C4-2B (cell line): Measurements from ENCODE around the gene TREML4.

Source experiments
- ZFX ChIP-seq: fragments of 450-650 bp; IDR thresholded peaks from 2 replicates; pipeline ENCODE4 v1.6.1; 2017
- TF ChIP-seq, protein P1 (sequence below): fragments of 450-650 bp; conservative IDR thresholded peaks from 2 replicates; pipeline ENCODE4 v1.5.1; 2017; ENCODE audit warnings: mild to moderate bottlenecking

GRCh38 chr6:41186031-41186562 is 42.1 kb upstream of the TREML4 start:
- TF ChIP-seq, protein P1, sequence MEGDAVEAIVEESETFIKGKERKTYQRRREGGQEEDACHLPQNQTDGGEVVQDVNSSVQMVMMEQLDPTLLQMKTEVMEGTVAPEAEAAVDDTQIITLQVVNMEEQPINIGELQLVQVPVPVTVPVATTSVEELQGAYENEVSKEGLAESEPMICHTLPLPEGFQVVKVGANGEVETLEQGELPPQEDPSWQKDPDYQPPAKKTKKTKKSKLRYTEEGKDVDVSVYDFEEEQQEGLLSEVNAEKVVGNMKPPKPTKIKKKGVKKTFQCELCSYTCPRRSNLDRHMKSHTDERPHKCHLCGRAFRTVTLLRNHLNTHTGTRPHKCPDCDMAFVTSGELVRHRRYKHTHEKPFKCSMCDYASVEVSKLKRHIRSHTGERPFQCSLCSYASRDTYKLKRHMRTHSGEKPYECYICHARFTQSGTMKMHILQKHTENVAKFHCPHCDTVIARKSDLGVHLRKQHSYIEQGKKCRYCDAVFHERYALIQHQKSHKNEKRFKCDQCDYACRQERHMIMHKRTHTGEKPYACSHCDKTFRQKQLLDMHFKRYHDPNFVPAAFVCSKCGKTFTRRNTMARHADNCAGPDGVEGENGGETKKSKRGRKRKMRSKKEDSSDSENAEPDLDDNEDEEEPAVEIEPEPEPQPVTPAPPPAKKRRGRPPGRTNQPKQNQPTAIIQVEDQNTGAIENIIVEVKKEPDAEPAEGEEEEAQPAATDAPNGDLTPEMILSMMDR = no peak
- TF ChIP-seq ZFX = no peak
